Endothelial cell of hepatic sinusoid (primary cell): Measurements from ENCODE around the gene ARHGEF39.
"Not testable (repeated sequence)": the region's sequence is repeated elsewhere in the genome, so short reads cannot be mapped to it uniquely, and the experiment has no call there.

ENCODE experiments used
- in situ Hi-C: cut with HindIII; loops from 2 replicates; pipeline ENCODE4 v1.10.0; 2017; ENCODE audit warnings: low sequenced_read_pairs

The ARHGEF39 gene

GRCh38 chr9:35656348-35656747, 8.6 kb downstream of the ARHGEF39 start:
- in situ Hi-C loops: no loop called here

GRCh38 chr9:35653611-35654010, 11.4 kb downstream of the ARHGEF39 start:
- in situ Hi-C loops: no loop called here

- in situ Hi-C loops: no loop called here
Measured at GRCh38 chr9:35652829-35653209, 12.2 kb downstream of the ARHGEF39 start.

- in situ Hi-C loops: no loop called here
Measured at GRCh38 chr9:35651956-35652828, 12.8 kb downstream of the ARHGEF39 start.

GRCh38 chr9:35650341-35651158, 14.4 kb downstream of the ARHGEF39 start, which contains the start of gene SIT1:
TSS of gene SIT1 (minus strand) at chr9:35650931. CDS start at chr9:35650853, 78 bp downstream.
- in situ Hi-C loops: no loop called here

GRCh38 chr9:35649431-35650340, 15.3 kb downstream of the ARHGEF39 start:
- in situ Hi-C loops: loop anchor here (5.0 kb wide), 1 partner anchor 63 kb away; no protein-coding TSS in a partner anchor

GRCh38 chr9:35646533-35647265, 18.3 kb downstream of the ARHGEF39 start:
- in situ Hi-C loops: loop anchor here (5.0 kb wide), 1 partner anchor 66 kb away; no protein-coding TSS in a partner anchor

- in situ Hi-C loops: loop anchor here (5.0 kb wide), 1 partner anchor 66 kb away; no protein-coding TSS in a partner anchor
Measured at GRCh38 chr9:35646153-35646532, 18.9 kb downstream of the ARHGEF39 start.

- in situ Hi-C loops: loop anchor here (5.0 kb wide), 1 partner anchor 67 kb away; no protein-coding TSS in a partner anchor
Measured at GRCh38 chr9:35645736-35646135, 19.3 kb downstream of the ARHGEF39 start.

- in situ Hi-C loops: no loop called here
Measured at GRCh38 chr9:35643046-35643445, 21.9 kb downstream of the ARHGEF39 start.

- in situ Hi-C loops: not testable (repeated sequence)
Measured at GRCh38 chr9:35641478-35641877, 23.5 kb downstream of the ARHGEF39 start.

- in situ Hi-C loops: not testable (repeated sequence)
Measured at GRCh38 chr9:35640431-35640830, 24.6 kb downstream of the ARHGEF39 start.

GRCh38 chr9:35639631-35640030, 25.4 kb downstream of the ARHGEF39 start:
- in situ Hi-C loops: no loop called here

GRCh38 chr9:35639225-35639624, 25.8 kb downstream of the ARHGEF39 start:
- in situ Hi-C loops: not testable (repeated sequence)

GRCh38 chr9:35638751-35639150, 26.2 kb downstream of the ARHGEF39 start:
- in situ Hi-C loops: not testable (repeated sequence)

- in situ Hi-C loops: not testable (repeated sequence)
Measured at GRCh38 chr9:35637427-35637955, 27.5 kb downstream of the ARHGEF39 start.

GRCh38 chr9:35636877-35637246, 28.1 kb downstream of the ARHGEF39 start:
- in situ Hi-C loops: not testable (repeated sequence)

- in situ Hi-C loops: no loop called here
Measured at GRCh38 chr9:35636135-35636876, 28.7 kb downstream of the ARHGEF39 start.

- in situ Hi-C loops: no loop called here
Measured at GRCh38 chr9:35635730-35636129, 29.3 kb downstream of the ARHGEF39 start.
